Lower lobe of right lung (tissue), 2 donors: ENCODE results near the gene BEX3. TPM values are rescaled to one million over a fixed set of nuclear protein-coding genes. Genes with fewer than 3 reads are reported as not detected.

ENCODE experiments used
- ATAC-seq, 2 donors: fragments of 200-7000 bp; cut with Tn5 transposase; one replicate each; pipeline ENCODE4 v1.9.1; 2020 to 2022; ENCODE audit warnings: mild to moderate bottlenecking in 2 of 2, moderate library complexity in 2 of 2
- DNase-seq: peaks from one replicate; pipeline ENCODE4 v3.0.0-alpha.2; 2020
- H3K27ac ChIP-seq: fragments of 200-600 bp; one replicate; pipeline ENCODE4 v1.8.0; 2022
- H3K27me3 ChIP-seq: fragments of 200-600 bp; one replicate; pipeline ENCODE4 v1.8.0; 2022; ENCODE audit warnings: low read depth
- H3K36me3 ChIP-seq: fragments of 200-600 bp; one replicate; pipeline ENCODE4 v1.8.0; 2022; ENCODE audit warnings: mild to moderate bottlenecking
- H3K4me1 ChIP-seq: fragments of 200-600 bp; one replicate; pipeline ENCODE4 v1.8.0; 2022
- H3K4me3 ChIP-seq: fragments of 200-600 bp; one replicate; pipeline ENCODE4 v1.8.0; 2022; ENCODE audit warnings: mild to moderate bottlenecking
- H3K9me3 ChIP-seq: fragments of 200-600 bp; one replicate; pipeline ENCODE4 v1.8.0; 2022
- intact Hi-C: fragments of 100-400 bp; cut with DNase I; formaldehyde crosslinking; loops from one replicate; pipeline ENCODE4 v1.11.0; 2022
- total RNA-seq: library from RNA; stranded (reverse); fragmentation: NEBNext Ultra II Directional; extraction: Animal tissue kit (Norgen Biotek cat#: 25700); gene quantifications from one replicate; pipeline ENCODE4 v1.2.1, GENCODE V29; 2021
- TF ChIP-seq, protein P1 (sequence below): fragments of 200-600 bp; IDR thresholded peaks from one replicate; pipeline ENCODE4 v1.8.0; 2022; ENCODE audit warnings: antibody characterized with exemption, mild to moderate bottlenecking
- donor health status: DM: no; HTN: yes; CAD: no; lungs with severe emphysema.

Gene BEX3
- total RNA-seq, 1 donor from 2014 or later, result 93.9 TPM

GRCh38 chrX:103423955-103424638 lies 47.8 kb downstream of the BEX3 start:
- no peak overlapping the region for H3K27ac ChIP-seq
- intact Hi-C loops, result no loop called here
- no peaks in the 10 kb centered on the region for H3K27me3 ChIP-seq
- H3K4me3 ChIP-seq, result no peak overlapping the region
- ATAC-seq (no peak), DNase-seq (no peak)
- no peaks in the 10 kb centered on the region for H3K4me1 ChIP-seq
- H3K36me3 ChIP-seq, result no peaks in the 10 kb centered on the region
- no peaks in the 10 kb centered on the region for H3K9me3 ChIP-seq
- TF ChIP-seq, protein P1, sequence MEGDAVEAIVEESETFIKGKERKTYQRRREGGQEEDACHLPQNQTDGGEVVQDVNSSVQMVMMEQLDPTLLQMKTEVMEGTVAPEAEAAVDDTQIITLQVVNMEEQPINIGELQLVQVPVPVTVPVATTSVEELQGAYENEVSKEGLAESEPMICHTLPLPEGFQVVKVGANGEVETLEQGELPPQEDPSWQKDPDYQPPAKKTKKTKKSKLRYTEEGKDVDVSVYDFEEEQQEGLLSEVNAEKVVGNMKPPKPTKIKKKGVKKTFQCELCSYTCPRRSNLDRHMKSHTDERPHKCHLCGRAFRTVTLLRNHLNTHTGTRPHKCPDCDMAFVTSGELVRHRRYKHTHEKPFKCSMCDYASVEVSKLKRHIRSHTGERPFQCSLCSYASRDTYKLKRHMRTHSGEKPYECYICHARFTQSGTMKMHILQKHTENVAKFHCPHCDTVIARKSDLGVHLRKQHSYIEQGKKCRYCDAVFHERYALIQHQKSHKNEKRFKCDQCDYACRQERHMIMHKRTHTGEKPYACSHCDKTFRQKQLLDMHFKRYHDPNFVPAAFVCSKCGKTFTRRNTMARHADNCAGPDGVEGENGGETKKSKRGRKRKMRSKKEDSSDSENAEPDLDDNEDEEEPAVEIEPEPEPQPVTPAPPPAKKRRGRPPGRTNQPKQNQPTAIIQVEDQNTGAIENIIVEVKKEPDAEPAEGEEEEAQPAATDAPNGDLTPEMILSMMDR, result no peak

Other genes with a start within 250 kb of the BEX3 start
- 37.3 TPM for gene BEX4, start 161.4 kb upstream of the BEX3 start, total RNA-seq
- 41.5 TPM for gene TCEAL8, start 121.4 kb upstream of the BEX3 start, total RNA-seq
- not detected for gene TCEAL5, start 99.8 kb upstream of the BEX3 start, total RNA-seq
- gene BEX2, start 65.5 kb upstream of the BEX3 start, total RNA-seq, result 14.3 TPM
- gene TCEAL7, start 46.3 kb upstream of the BEX3 start, total RNA-seq, result 3.2 TPM
- 34.6 TPM for gene TCEAL9, start 20.0 kb upstream of the BEX3 start, total RNA-seq
- 0.53 TPM for gene RAB40A, start 143.0 kb downstream of the BEX3 start, total RNA-seq
- gene TCEAL4, start 209.0 kb downstream of the BEX3 start, total RNA-seq, result 58.7 TPM
- gene TCEAL3, start 231.4 kb downstream of the BEX3 start, total RNA-seq, result 19.1 TPM